GM21423 (cell line): ENCODE results near the gene COPS9.

ENCODE experiments used
- ATAC-seq: cut with Tn5 transposase; IDR thresholded peaks from one replicate; pipeline ENCODE4 v1.9.1; 2021; ENCODE audit warnings: mild to moderate bottlenecking, moderate library complexity; ENCODE audit not compliant: unreplicated experiment

The COPS9 gene

DNA sequence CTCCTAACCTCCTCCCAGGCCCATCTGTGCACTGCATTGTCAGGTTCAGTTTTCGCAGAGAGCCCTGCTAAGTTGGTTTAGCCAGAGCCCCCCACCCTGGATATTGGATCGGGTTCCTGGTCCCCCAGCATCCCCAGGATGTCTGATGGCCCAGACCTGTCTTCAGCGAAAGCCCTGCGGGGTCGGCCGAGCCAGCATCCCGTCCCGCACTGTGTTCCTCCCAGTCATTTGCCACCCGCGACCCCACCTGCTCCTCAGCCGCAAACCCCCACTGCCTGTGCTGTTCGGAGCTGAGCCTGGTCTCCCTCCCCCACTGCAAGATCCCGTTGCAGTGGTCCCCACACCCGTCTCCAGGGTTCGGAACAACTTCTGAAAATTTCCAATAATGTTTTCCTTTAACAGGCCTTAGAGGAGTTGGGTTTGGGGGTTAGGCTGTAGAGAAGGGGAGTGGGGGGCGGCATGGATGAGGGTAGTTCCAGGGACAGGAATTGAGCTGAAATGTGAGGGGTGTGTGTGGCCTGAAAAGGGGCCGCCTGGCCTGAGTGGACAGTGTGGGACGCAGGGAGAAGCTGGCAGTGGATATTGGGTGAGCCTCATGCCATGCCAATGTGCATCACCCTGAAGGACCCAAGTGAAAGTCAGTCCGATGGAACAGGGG lies 1.6 kb upstream of the COPS9 start:
- no peak for ATAC-seq

DNA sequence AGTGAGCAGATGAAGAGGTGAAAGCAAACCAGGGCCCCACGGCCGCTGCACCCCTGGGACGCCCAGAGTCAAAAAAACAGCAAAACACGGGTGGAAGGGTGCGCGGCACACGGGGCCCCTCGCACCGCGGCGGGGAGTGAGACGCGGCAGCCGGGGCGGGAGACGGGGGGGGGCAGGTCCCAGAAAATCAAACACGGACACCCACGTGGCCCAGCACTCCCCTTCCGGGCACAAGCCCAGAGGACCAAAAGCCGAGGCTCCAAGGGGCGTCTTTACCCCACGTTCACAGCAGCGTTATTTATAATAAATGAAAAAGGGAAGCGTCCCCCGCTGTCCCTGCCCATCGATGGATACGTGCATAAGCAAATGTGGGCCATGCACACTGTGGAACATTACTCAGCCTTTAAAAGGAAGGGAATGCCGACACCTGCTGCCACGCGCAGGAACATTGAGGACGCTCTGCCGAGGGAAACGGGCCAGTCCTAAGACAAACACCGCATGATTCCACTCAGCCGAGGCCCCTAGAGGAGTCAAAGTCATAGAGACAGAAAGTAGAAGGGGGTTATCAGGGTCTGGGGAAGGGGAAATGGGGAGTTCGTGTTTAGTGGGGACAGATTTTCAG lies 677 bp upstream of the COPS9 start:
- ATAC-seq = peak; percentile 14

DNA sequence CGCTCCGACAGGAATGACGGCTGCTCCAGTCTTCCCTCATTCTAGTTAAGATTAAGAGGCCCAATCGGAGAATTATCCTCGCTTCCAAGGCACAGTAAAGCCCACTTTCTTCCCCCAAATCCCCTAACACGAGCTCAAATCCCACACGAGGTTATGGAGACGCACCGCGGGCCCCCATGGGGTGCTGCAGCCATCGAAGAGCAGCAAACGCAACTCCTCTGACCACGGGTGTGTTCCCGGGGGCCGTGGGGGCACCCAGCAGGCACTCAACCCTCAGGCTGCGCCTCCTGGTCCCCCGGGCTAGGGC lies 446 bp downstream of the COPS9 start:
- no peak for ATAC-seq

DNA sequence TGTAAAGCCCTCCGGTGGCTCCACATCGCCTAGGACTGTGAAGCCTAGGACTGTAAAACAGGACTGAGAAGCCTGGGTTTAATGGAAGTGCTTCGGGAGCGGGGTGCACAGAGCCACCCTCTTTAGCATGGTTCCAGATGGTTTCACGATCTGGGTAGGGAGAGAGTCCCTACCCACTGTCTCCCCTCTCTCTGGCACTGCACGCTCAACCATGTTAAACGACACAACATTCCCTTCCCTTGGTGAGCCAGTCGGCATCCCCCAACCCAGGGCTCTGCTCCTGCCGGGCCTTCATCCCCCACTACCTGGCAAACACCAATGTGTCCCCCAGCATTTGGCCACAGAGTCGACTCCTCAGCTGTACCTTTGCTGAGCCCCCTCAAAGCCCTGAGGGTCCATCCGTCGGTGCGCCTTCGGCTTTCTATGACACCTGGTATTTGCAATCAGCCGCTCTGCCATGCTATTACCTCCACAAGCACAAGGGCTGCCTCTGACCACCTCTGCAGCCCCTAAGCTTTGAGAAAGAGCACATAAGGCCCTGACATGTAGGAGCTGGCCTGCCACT lies 1.1 kb downstream of the COPS9 start:
- no peak for ATAC-seq

DNA sequence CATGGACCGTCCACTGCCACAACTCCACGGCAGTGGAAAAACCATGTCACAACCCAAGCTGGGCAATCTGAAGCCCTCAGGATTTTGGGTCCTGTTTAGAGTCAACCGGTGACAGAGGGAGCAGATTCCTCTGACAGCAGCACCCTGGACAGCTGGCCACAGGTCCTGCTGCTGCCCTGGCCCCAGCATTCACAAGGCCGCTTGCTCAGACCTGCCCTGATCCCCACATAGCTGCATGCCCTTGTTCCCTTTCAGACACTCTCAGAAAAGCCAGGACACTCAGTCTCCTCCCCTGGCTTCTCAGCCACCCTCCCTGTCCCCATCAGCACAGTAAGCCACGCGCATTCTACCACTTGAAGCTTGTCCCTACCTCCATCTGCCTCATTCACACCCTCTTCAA lies 1.6 kb downstream of the COPS9 start:
- no peak for ATAC-seq

DNA sequence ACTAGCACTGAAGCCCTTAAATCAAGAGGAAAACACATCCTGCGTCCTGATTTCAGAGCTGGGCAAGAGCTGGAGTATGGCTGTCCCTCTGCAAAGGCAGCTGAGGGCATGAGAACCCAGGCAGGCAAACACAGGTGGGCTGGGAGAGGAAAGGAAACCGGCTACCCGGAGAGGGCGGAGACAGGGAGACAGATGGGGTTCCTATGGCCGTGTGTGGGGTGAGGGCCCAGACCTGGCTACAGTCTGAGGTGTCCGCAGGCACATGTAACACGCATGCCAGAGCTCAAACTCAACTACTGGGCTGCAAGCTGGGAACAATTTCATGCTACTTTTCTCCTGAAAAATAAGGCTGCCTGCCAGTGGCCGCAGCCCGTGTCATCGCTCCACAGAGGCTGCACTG lies 2.7 kb downstream of the COPS9 start:
- no peak for ATAC-seq

DNA sequence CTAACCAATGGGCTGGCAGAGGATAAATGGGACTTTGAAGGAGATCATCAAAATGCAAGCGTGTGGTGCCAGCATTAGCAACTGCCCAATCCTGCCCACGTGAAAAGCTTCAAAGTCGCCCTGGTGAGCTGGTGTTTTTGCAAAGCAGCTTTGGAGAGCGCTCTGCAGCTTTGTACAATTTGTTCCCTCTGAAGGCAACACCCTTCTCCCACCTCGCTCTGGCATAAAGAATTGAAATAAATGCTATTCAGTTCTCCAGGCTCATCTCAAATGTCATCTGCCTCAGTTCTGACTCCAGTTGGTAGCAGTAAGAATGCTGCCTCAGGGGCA lies 3.5 kb downstream of the COPS9 start:
- no peak for ATAC-seq

DNA sequence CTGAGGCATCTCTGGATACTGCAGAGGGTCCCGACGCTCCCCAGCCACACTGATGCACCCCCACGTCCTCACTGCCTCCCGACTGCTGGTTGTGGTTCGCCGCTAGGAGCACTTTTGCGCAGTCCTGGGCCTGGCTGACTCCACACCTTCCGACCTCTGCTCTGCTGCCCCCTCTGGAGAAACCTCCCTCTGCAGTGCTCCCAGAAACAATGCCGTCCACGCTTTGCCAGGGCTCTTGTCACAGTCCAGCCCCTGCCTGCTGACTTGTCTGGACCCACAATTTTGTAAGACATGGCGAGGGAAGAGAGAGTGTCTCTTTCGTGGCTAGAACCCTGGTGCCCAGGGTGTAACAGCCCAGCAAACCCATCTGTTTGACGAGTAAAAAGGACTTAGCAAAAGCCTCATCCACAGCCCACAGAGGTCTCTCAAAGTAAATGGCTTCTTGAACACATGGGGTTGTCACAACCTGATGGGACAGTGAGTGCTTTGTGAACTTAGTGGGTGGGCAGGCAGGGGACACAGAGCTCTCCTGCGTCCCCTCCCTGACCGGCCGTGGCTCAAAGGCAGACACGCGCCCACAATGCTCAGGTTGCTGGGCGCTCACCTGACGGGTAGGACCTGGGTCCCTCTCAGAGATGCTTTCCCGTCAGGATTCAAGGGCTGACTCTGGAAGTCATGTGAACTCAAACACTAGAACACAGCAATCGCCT lies 4.0 kb downstream of the COPS9 start:
- no peak for ATAC-seq

DNA sequence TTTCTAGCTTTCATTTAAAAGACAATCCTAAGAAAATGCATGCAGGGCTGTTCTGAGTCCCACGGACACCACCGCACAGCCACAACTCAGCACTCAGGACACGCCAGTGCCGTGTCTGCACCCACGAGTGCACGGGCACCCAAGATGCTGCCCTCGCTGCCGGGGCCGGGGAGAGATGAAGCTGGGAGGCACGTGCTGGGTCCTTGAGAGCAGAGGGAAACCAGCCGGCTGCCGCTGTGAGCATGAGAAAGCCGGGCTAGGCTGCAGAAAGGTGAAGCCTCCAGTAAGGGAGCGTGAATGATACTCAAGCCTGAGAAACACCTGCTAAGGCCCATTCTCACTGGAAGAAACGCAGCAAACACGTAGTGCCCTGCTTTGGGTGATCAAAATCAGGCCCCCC lies 4.8 kb downstream of the COPS9 start:
- no peak for ATAC-seq

DNA sequence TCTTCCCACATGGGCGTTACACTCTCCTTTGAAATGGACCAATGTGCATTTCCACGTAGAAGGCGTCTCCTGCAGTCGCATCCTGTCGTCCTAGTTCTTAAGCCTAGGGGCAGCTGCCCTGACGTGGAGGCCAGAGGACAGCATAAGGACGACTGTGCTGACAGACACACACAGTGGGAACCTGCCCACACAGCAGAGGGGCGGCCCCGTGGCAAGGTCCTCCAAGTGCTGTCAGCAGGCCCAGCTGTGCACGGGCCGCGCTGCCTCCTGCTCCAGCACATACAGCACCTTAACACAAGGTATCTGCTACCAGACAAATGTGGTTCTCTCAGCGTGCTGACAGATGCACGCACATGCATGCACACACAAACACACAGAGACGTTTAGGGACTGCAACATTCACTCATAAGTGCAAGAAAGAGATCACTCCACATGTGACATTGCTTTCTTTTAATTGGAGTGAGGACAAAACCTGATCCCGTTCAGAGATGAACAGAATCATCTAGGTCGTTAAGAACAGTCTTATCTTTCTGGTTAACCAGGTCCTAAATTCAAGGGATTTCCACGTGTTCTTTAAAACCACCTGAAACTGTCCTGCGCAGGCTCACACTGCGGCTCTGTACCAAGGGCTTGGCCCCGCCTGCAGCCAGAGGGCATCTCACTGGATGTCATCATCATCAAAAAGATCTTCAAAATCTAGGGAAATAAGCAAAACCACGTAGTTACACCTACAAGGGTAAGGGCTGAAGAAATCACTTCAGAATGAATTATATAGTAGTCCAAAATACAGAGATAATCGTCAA lies 5.5 kb downstream of the COPS9 start:
- no peak for ATAC-seq

DNA sequence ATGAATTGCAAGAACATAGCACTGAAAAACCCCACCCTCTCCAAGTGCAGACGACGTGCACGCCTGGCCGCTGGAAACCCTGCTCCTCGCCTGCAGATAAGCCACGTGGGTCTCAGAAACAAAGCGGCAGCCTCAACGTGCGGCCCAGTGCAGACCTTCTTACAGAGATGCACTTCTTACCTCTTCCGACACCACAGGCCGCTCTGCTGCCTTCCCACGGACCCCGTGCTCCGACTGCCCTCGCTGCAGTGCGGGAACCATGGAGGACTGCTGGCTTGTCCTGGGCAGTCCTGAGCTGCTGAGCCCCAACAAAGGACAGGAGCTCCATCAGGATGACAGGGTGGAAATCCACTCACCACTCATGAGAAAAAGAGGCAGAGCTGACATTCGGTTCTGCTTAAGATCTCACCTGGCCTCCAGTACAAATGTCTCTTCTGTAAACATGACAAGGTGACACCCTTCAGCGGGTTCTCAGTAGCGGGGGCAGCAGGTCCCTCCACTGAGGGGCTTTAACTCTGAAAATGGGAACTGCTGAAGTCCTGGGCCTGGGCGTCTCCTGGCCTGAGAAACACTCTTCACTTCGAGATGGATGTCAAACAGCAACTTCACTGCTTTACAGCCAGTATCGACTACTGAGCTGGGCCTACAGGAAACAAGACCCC lies 6.2 kb downstream of the COPS9 start:
- ATAC-seq = no peak

DNA sequence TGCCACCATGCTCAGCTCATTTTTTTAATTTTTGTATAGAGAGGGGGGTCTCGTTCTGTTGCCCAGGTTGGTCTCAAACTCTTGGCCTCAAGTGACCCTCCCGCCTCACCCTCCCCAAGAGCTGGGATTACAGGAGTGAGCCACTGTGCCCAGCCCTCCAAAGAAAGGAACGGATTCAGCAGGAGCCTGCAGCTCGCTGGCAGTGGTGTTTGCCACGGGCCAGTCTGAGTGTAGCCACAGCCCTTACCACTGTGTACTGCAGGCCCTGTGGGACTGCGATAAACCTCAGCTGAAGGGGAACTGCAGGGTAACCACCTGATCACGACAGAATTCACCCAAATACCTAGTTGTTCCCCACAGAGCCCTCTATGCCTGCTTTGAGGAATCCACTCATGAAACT lies 6.8 kb downstream of the COPS9 start:
- no peak for ATAC-seq

DNA sequence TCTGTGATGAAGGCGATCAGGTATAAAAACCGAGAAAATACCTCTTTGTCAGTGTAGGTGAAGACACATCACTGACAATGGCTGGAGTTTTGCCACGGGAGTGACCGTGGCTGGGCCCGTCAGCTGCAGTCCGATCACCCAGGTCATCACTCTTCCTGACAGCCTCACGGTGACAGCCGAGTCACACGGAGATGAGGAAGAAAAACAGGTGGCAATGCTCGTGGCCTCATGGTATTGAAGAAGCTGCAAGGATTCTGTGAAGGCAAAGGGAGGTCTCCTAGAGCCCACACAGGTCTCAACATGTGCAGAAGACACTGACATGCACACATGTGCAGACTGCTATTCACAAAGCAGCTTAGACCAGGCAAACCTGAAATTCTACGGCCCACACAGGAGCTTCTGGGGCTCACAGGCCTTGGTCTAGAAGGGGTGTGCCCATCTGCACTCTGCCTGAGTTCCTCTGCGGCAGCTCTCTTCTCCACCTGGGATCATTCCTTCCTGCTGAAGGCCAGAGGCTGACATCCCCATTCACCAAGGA lies 7.4 kb downstream of the COPS9 start:
- ATAC-seq = no peak

DNA sequence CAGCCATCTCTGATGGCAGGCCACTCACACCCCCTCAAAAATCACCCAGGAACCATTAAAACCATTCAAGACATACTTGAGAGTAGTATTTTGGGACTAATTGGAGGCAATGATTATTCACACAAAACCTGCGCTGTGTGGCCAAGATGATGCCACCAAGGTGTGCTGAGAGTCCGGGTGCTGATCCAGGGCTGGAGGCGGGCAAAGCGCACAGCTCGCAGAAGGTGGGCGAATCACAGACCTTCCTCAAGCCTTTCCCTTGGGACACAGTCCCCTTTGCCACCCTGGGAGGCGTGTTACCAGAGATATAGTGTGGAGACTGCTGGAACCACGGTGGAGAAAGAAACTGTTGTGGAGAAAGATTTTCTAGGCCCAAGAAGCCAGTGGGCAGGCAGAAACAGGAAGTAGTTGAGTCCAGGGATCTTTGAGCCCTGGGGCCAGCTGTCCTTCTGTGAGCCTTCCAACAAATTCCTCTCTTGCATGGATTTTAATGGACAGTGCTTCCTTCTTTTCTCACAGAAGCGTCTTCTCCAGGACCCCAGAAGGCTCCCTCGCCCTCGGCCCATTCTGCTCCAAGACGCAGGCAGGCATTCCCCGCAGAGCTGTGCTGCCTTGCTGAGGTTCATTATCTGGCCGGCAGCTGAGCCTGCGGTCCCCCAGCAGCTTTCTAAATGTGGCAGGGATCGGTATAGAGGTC lies 8.0 kb downstream of the COPS9 start:
- no peak for ATAC-seq

DNA sequence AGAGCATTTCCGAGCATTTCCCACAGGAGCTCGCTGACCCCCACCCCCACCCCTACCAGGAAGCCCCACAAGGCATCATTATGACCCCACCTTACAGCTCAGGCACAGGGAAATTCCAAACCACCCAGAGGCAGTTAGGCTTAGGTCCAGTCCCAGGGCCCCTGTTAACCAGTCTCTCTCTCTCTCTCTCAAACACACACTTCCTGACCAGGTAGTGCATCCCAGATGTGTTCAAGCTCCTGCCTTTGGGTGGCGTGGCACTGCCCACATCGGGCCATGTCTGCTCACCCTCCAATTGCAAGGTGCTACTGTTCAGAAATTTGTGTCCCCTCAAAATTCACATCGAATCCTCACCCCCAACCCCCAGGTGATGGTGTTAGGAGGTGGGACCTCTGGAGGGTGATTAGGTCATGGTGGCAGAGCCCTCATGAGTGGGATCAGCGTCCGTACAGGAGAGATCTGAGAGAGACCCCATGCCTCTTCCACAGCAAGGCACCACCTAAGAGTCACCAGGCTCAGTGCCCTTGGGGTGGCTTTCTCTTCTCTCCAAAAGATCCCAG lies 8.8 kb downstream of the COPS9 start:
- no peak for ATAC-seq

DNA sequence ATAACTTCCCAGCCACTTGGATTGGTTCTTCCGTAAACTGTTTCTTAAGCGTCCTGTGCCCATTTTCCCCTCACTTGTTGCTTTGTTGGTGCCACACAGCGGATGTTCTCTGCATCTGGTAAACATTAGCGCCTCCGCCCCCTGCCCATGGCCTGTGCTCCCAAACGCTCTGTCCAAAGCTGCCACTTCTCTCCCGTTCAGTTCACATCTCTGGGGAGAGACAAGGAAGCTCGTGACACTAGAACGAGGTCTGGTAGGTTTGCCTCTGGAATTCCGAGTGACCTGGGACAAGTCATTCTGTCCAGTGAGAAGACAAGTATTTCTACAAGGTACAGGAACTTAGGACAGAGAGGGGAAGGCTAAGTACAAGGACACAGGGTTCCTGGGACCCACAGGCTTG lies 9.4 kb downstream of the COPS9 start:
- no peak for ATAC-seq

DNA sequence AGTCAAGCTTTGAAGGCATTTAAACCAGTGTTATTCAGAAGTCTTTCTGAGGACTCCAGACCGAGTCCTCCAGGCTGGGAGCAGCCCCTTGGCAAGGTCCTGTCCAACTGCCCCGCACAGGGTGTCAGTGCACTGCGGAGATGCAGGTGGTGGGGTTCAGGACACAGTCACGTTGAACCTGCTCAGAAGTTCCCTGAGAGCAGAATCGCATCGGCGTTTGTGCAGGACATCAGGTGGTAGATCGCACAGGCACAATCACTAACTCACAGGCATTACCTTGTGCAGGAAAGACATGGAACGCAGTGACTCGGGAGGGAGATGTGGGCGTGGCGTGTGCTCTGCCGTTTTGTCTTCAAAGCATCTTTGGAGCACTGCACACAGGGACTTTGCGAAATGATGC lies 10.4 kb downstream of the COPS9 start:
- no peak for ATAC-seq

DNA sequence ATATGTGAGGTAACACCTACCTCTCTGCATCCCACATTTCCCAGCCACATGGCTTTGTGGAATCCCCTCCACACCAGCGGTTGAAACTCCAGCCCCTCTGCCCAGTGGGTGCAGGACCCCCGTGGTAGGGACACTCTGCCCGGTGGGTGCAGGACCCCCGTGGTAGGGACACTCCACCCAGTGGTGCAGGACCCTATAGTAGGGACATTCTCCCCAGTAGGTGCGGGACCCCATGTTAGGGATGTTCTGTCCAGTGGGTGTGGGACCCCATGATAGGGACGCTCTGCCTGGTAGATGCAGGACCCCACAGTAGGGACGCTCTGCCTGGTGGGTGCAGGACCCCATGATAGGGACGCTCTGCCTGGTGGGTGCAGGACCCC lies 11.5 kb downstream of the COPS9 start:
- ATAC-seq = no peak

DNA sequence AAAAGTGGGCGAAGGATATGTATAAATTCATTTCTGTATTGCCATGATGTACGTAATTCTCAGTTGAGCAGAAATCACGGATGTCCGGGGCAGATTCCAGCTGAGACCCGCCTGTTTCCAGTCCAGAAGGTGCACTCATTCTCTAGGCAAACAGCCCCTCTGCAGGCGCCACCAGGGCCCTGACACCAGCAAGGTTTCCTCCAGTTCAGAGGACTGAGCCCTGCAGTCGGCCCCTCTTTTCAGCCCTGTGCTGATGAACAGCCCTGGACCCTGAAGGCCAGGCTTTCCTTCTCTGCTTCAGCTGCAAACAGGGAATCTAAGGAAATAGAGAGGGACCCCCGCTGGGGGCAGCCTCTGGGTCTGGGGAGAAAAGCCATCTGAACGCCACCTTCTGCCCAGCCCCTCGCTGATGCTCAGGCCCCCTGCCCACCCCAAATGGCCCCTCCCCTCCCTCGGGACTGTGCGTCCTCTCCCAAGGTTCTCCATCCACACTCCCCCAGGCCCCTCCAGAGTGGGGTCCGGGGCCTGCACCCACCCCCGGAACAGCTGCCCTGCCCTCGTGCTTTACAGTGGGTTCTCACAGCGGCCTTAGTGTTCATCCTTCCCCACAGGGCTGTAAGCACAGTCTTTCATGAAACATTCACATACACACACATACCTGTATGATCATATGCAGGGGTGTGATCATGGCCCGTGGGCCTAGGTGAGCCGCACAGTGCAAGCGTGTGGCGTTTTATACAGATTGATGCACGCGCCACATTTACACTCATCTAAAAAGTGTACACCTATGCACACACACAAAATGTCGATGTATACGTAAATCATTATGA lies 12.1 kb downstream of the COPS9 start:
- ATAC-seq = no peak
